HTR-8/SVneo (cell line): ENCODE data around the gene CLIC5.

Source experiments
- DNase-seq: peaks from one replicate; pipeline ENCODE4 v3.0.0; 2011; ENCODE audit warnings: low spot score, mixed read lengths; ENCODE audit not compliant: insufficient read length
- FAIRE-seq: peaks from 2 replicates; lab custom pipeline; 2011; peaks lifted over from hg19 to GRCh38; lab: Jason Lieb, UNC

Gene CLIC5

DNA sequence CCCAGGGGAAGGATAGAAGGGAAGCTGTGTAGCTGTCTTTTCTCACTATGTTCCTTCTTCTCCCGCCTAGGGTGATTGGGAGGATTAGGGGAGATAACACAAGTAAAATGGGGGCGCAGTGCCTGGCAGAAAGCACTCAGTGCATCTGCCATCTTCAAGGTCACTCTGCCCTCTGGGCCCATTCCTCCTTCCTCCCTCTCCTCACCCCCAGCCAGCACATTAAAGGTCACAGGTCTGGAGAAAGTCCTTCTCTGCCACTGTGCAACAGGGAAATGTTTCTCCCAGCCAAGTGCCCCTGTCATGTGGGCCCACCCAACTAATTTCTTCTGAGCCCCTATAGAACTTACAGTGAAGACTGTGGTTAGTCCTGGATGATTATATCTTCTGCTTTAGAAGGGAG lies 45.8 kb downstream of the CLIC5 start:
- FAIRE-seq: no peak
- DNase-seq: no peak

- DNase-seq: no peak
- FAIRE-seq: no peak
Observed at GRCh38 chr6:45969026-45969425, 46.6 kb downstream of the CLIC5 start.

GRCh38 chr6:45967363-45967762 lies 48.3 kb downstream of the CLIC5 start:
- DNase-seq (no peak), FAIRE-seq (no peak)

DNA sequence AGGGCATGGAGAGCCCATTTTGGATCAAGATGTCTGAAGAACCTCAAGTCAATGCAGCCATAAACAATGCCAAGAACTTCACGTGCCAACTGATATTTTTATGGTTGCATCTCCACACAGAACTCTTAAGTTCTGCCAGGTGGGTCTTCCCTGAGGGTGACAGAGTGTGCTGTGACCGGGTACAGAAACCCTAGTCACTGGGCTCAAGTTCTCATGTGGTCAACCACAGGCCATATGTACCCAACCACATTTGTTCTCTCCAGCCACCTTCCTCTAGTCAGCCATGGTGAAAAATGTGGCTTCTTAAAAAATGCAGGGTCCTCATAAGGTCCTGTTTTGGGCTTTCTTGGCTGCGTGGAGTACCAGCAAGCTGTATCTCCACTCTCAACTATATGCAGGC lies 48.9 kb downstream of the CLIC5 start:
- DNase-seq: no peak
- peak; percentile 40 for FAIRE-seq

DNA sequence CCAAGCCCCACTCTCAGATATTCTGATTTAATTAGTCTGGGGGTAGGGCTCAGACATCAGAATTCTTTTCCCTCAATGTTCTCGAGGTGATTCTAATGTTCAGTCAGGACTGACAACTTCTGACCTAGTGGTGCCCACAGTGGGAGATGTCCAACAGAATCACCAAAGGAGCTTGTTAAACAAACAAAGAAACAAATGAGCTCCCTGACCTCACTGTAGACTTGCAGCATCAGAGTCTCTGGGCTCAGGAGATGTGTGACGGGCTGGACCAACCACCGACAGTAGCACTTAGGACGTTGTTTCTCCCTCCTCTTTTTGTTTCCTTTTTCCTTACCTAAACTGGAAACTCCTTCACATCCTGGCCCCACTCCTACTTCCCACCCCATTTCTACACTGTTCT lies 49.3 kb downstream of the CLIC5 start:
- DNase-seq (no peak), FAIRE-seq (no peak)

DNA sequence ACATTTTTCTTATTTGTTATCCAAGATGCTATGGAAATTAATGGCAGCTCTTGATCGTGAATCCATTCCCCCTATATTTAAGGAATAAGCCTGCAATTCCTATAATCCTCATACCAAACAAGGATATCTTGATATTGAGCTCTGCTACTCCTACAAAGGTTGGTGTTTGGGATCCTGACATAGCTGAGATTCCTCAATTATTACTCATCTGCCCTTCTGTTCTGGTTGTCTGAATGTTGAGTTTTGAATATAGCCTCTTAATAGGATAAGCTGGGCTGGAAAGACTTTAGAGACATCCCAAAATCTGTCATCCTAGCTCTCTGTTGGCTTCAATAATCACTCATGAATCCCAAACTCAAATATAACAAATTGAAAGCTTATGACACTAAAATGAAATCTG lies 49.9 kb downstream of the CLIC5 start:
- no peak for FAIRE-seq
- DNase-seq: peak; percentile 79

- FAIRE-seq: no peak
- DNase-seq: no peak
Observed at GRCh38 chr6:45965007-45965406, 50.7 kb downstream of the CLIC5 start.

DNA sequence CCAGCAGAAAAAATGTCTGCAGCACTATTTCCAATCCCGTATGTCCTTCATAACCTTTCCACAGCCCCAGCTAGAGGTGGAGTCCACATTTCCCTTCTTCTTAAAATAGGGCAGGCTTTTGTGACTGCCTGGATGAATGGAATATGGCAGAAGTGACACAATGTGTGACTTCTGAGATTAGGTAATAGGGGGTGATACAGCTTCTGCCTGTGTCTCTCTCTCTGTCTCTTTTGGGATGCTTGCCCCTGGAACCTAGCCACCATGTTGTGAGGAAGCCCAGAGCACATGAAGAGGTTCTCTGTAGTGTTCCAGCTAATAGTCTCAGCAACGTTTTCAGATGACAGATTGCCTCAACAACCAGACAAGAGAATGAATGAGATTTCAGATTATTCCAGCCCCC lies 51.4 kb downstream of the CLIC5 start:
- FAIRE-seq (no peak), DNase-seq (no peak)

GRCh38 chr6:45963896-45964295 lies 51.8 kb downstream of the CLIC5 start:
- FAIRE-seq: no peak
- no peak for DNase-seq

- no peak for FAIRE-seq
- no peak for DNase-seq
Observed at GRCh38 chr6:45961125-45961524, 54.5 kb downstream of the CLIC5 start.

- FAIRE-seq (no peak), DNase-seq (peak; percentile 10)
Observed at GRCh38 chr6:45959534-45960145, 56.0 kb downstream of the CLIC5 start.

GRCh38 chr6:45956663-45957062 lies 59.0 kb downstream of the CLIC5 start:
- no peak for DNase-seq
- no peak for FAIRE-seq

DNA sequence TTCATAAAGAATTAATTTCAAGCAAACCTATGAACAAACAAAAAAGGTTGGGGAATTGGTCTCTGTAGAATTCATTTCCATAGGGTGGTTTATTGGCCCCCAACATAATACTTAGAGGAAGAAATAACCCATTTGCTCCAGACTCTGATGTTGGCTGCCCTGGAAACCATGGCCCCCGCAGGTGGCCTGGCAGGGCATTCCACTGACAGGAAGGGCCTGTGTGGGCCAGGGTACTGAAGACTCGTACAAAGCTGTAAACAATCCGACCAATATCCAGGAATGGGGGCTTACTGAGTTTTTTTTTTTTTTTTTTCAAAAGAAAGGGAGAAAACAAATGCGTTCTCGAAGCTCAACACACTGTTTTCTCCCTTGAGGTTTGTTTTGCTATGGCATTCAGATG lies 59.5 kb downstream of the CLIC5 start:
- DNase-seq: no peak
- no peak for FAIRE-seq

- DNase-seq: no peak
- FAIRE-seq: no peak
Observed at GRCh38 chr6:45955597-45955996, 60.1 kb downstream of the CLIC5 start.

DNA sequence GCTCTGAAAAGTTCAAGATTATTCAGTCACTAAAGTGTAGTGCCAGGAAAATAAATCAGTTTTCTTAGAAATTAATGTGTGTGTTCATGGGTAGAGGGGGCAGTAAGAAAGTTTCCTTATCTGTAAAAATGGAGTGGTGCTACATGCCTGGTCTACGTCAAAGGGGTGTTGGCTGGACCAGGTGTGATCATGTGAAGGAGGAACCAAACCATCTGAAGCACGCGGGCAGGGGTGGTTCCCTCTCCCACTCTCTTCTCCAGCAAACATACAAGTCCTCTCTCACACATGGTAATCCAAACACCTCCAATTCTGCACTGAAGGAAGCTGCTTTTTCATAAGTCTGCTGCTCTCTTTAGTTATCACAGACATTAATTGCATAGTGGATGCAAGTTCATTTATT lies 63.1 kb downstream of the CLIC5 start:
- FAIRE-seq: no peak

DNA sequence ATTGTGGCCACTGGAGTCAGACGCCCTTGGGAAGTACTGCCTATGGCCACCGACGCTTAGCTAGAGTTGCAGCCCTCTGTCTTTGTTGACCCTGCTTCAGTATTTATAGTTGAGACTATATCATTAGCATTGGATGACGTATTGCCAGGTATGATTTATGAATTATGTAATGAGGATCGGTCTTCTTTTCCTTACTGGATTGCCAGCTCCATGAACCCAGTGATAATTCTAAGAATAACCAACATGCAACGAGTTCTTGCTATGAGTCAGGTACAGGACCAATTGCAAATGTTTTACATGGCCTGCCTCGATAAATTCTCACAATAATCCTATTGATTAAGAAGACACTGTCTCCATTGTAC lies 63.5 kb downstream of the CLIC5 start:
- FAIRE-seq: no peak
- DNase-seq: no peak

More for the DNA sequence above, 63.1 kb downstream of the CLIC5 start:
- no peak for DNase-seq

DNA sequence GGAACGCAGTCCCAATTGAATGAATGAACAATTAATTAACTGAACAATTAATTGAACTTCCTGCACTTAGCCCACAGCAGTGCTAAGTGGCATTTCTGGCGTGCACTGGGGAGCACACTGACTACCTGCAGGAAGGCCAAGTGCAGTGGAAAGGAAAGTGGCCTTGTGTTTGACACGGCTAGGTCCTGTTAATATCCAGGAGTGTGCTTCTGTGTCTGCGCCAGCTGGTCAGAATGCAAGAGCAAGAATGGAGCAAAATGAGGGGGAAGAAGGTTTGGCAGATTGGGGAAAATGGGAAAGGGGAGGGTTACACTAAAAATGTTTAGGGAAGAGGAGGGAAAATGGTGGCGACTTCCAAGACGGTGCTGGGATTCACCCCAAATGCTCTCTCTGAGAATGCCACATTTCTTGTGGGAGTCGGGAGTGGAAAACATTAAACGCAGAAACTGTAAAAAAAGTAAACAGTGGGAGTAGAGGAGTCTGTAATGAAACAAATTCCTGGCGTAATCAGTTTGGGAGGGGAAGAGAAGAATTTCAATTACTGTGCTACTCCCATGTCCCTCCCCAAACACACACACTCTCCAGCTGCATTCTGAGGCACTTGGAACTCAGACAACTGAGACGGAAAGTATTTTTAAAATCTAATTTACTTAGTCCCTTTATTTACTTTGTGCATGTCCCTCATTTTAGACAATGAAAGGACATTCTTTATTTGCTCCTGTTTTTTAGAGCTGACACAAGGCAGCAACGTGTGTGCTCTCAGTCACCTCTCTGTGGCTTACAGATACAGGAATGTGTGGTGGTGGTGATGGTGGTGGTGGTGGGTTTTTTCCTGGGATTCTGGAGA lies 64.1 kb downstream of the CLIC5 start:
- DNase-seq: no peak
- FAIRE-seq: no peak

DNA sequence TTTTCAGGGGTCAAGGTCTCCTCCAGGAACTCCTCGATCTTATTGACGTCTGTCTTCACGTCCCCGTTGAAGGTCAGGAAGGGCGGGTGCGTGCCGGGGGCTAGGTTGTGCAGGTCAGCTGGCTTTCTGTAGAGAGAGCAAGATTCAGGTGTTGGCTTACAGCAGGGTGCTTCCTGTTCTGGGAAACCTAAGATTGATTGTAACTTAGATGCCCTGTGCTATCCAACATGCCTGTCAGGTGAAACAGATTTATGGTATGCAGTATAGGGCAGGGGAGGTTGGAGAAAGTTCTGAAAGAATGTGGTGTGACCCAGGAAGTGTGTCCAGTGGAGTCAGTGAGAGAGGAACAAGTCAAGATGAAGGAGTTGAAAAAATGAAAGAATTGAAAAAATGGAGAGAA lies 66.4 kb downstream of the CLIC5 start:
- DNase-seq: no peak
- peak; percentile 66 for FAIRE-seq

DNA sequence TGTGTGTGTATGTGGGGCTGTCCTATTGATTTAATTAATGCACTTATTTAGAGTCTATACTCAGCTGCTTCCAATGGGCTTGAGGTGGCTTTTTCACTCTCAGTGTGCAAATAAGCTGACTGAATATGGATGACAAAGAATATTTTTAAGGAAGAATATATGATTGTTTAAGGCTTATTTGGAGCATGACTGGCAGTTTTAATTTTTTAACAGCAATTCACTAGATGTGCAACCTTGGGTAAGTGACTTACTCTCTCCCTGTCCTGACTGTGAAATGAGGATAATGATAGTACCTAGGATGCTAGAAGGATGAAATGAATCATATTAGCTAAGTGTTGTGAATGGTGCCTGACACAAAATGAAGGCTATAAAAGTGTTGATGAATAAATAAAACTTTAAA lies 67.9 kb downstream of the CLIC5 start:
- no peak for FAIRE-seq
- no peak for DNase-seq

DNA sequence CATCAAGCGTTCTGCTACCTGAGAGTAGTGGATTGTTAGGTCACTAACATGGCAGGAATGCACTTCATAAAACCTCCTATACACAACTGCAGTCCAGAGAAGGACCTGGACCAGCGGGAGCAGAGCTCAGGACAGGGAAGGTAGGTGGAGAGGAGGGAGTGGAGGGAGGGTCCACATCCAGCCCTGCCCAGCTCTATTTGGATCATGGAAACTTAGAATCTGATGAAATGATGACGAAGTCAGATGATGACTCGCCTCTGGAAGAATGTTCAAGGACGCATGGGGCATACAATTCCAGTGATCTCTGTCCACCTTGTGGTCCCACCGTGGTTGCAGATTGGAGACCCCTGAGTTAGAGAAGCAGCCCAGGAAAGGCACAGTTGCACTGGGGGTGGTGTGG lies 68.8 kb downstream of the CLIC5 start:
- FAIRE-seq: no peak
- no peak for DNase-seq

GRCh38 chr6:45946352-45946751 lies 69.3 kb downstream of the CLIC5 start:
- FAIRE-seq: no peak
- no peak for DNase-seq

DNA sequence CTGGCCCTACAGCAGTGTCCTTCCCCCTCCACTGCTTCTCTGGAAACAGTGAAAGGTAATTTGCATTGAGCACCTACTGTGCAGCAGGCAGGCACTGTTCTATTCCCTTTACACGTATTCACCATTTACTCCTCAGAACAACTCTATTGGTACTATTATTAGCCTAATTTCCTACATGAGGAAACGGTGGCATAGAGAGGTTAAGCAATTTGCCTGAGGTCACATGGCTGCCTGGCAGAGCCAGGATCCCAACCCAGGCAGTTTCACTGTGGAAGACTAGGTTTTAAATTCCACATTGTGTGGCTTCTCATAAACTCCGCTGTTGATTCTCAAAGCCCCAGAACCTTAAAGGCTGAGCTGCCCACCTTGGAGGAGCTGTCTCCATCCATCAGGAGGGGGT lies 72.7 kb downstream of the CLIC5 start:
- DNase-seq (no peak), FAIRE-seq (peak; percentile 23)
